Mesangial cell (primary cell): Measurements from ENCODE around the gene MBD4. TPM values are rescaled to one million over a fixed set of nuclear protein-coding genes. Genes with fewer than 3 reads are reported as not detected.

ENCODE experiments used
- total RNA-seq: library from RNA; depleted of rRNA; stranded (reverse); fragments of >200 nt; gene quantifications from 2 replicates; pipeline ENCODE4 v1.2.3, GENCODE V29; 2015

Gene MBD4
- 7.5 and 10.9 TPM in 2 replicates for total RNA-seq

DNA sequence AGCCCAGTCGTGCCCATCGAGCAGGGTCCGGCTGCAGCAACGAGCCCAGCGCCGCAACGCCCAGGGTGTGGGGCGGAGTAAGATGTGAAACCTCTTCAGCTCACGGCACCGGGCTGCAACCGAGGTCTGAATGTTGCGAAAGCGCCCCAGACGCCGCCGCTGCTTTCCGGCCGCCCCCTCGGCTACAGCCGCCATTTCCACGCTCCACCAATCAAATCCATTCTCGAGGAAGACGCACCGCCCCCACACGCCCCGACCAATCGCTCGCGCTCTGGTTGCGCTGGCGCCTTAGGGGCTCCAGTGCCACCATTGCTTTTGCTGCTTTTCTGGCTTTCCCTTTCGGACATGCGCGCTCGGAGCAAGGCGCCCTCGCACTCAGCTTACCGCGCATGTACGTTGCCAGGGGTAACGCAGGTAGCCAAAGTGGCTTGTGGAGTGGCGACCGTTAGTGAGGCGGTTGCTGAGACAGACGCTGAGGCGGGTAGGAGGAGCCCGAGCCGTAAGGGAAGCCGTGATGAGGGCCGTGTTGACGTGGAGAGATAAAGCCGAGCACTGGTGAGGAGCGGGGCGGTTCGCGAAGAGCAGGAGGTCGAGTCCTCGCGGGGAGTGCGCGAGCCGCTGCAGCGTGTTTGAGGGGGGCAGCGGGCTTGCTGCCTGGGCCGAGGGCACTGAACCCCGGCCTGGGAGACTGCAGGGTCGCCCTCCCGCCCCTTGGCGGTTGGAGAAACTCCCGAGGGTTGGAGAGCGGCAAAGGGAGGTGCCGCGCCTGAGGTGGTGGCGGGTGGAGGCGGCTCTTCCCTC is at the start of gene MBD4, which contains the start of gene IFT122:
MBD4 (minus strand) TSS at position 132 of the 801 bp plus-strand sequence; CDS start at position 17, 115 bp downstream.
IFT122 (plus strand) TSS at position 408 of the 801 bp plus-strand sequence; CDS start at position 515, 107 bp downstream.

GRCh38 chr3:129428376-129429079 is 11.2 kb downstream of the MBD4 start, which contains the start of gene EFCAB12:
TSS of gene EFCAB12 (minus strand) at chr3:129428636. CDS start at chr3:129428488, 148 bp downstream.

Other genes starting within 250 kb of the MBD4 start
- gene COPG1, start 190.3 kb downstream of the MBD4 start, total RNA-seq = 142 and 172 TPM in 2 replicates
- 24.3 and 31.6 TPM in 2 replicates for gene HMCES, start 161.1 kb downstream of the MBD4 start, total RNA-seq
- under 0.01 TPM in 1 of 2 replicates, not detected in the other for gene EFCAB12, start 11.3 kb downstream of the MBD4 start, total RNA-seq
- gene IFT122, start 276 bp upstream of the MBD4 start, total RNA-seq = 14.0 and 15.2 TPM in 2 replicates
- not detected in 2 replicates for gene RHO, start 88.7 kb upstream of the MBD4 start, total RNA-seq
- gene H1-8, start 103.2 kb upstream of the MBD4 start, total RNA-seq = not detected in 2 replicates
- 125 and 347 TPM in 2 replicates for gene PLXND1, start 166.7 kb upstream of the MBD4 start, total RNA-seq